ENCODE results near the gene NRCAM. TPM values are rescaled to one million over a fixed set of nuclear protein-coding genes. Genes with fewer than 3 reads are reported as not detected.

Gene NRCAM
- total RNA-seq, 2 experiments from 2014 or later = 3.4 to 7.0 TPM

DNA sequence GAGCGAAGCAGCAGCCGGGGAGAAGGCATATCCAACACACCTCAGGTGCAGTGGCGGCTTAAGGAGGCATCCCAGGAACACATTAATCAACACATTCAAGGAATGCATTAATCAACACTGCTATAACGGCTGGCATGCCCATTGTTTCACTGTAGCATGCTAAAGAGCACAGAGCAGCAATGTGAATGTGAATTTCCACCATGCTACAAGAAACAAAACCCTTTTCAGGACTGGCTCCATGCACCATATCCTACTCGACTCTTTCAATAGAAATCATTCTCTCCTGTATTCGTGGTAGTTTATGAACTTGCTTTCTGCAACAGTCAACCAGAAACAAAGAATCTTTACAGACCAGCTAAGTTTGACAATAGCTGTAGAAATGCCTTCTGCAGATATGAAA, 149.0 kb downstream of the NRCAM start:
- no peak for ATAC-seq (ENCODE audit: poor library complexity)

DNA sequence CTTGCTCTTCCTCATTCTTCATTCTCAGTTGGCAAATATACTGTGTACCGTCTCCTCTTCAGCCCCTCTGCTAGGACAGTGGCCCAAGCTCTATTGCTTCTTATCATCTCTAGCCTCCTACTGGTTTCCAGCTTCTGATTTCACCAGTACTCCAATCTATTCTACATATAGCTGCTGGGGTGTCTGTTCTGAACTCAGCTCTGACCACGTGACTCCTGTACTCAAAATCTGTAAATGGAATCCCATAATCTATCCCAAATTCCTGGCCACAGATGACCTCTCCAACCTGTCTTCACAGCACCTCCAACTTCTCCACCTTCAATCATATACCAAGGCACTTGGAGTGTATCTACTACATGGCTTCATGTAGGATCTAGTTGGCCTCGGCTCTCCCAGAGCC, 152.9 kb downstream of the NRCAM start:
- CTCF ChIA-PET = no interaction called here
- no peak overlapping the region for H3K27ac Mint-ChIP-seq
- Histone ChIP-seq H3K9me3 (ENCODE audit: control insufficient read depth in 1 of 2, insufficient read depth in 1 of 2, low read length in 2 of 2) (no peaks in the 10 kb centered on the region), H3K4me3 (ENCODE audit: low read length) (no peak overlapping the region), H3K27ac (ENCODE audit: low read depth in 1 of 2, low read length in 2 of 2) (no peak overlapping the region), H3K27me3 (ENCODE audit: control insufficient read depth in 1 of 2, insufficient read depth in 2 of 2, low read length in 2 of 2) (no peaks in the 10 kb centered on the region), H3K36me3 (ENCODE audit: insufficient read depth, low read length) (no peaks in the 10 kb centered on the region), H3K4me1 (ENCODE audit: insufficient read depth, low read length) (no peaks in the 10 kb centered on the region)
- intact Hi-C loops (cut with DNase I, micrococcal nuclease) = no loop called here
- POLR2A ChIA-PET = no interaction called here
- H3K36me3 Mint-ChIP-seq (ENCODE audit: low read depth) = no peaks in the 10 kb centered on the region
- DNase-seq (no peak), ATAC-seq (ENCODE audit: poor library complexity) (no peak)
- no peaks in the 10 kb centered on the region for H3K9me3 Mint-ChIP-seq
- H3K4me3 Mint-ChIP-seq = no peak overlapping the region
- no peaks in the 10 kb centered on the region for H3K4me1 Mint-ChIP-seq (ENCODE audit: low read depth)
- TF ChIP-seq, protein P1, sequence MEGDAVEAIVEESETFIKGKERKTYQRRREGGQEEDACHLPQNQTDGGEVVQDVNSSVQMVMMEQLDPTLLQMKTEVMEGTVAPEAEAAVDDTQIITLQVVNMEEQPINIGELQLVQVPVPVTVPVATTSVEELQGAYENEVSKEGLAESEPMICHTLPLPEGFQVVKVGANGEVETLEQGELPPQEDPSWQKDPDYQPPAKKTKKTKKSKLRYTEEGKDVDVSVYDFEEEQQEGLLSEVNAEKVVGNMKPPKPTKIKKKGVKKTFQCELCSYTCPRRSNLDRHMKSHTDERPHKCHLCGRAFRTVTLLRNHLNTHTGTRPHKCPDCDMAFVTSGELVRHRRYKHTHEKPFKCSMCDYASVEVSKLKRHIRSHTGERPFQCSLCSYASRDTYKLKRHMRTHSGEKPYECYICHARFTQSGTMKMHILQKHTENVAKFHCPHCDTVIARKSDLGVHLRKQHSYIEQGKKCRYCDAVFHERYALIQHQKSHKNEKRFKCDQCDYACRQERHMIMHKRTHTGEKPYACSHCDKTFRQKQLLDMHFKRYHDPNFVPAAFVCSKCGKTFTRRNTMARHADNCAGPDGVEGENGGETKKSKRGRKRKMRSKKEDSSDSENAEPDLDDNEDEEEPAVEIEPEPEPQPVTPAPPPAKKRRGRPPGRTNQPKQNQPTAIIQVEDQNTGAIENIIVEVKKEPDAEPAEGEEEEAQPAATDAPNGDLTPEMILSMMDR (IDR thresholded peaks at IDR 0.05) = no peak
- peaks cover 8% of the 10 kb centered on the region for H3K27me3 Mint-ChIP-seq

More for the DNA sequence above, 149.0 kb downstream of the NRCAM start:
- no peaks in the 10 kb centered on the region for H3K36me3 ChIP-seq (ENCODE audit: insufficient read depth, low read length)
- no peak overlapping the region for H3K27ac ChIP-seq (ENCODE audit: low read depth in 1 of 2, low read length in 2 of 2)
- CTCF ChIA-PET = no interaction called here
- no peaks in the 10 kb centered on the region for H3K9me3 ChIP-seq (ENCODE audit: control insufficient read depth in 1 of 2, insufficient read depth in 1 of 2, low read length in 2 of 2)
- no peak for DNase-seq
- Mint-ChIP-seq H3K4me3 (no peak overlapping the region), H3K9me3 (no peaks in the 10 kb centered on the region), H3K27me3 (peaks cover 3% of the 10 kb centered on the region), H3K36me3 (ENCODE audit: low read depth) (no peaks in the 10 kb centered on the region), H3K27ac (no peak overlapping the region), H3K4me1 (ENCODE audit: low read depth) (no peaks in the 10 kb centered on the region)
- no peaks in the 10 kb centered on the region for H3K4me1 ChIP-seq (ENCODE audit: insufficient read depth, low read length)
- no peaks in the 10 kb centered on the region for H3K27me3 ChIP-seq (ENCODE audit: control insufficient read depth in 1 of 2, insufficient read depth in 2 of 2, low read length in 2 of 2)
- TF ChIP-seq, protein P1 (IDR thresholded peaks at IDR 0.05) = no peak
- POLR2A ChIA-PET = no interaction called here
- intact Hi-C loops (cut with DNase I, micrococcal nuclease) = no loop called here
- H3K4me3 ChIP-seq (ENCODE audit: low read length) = no peak overlapping the region

DNA sequence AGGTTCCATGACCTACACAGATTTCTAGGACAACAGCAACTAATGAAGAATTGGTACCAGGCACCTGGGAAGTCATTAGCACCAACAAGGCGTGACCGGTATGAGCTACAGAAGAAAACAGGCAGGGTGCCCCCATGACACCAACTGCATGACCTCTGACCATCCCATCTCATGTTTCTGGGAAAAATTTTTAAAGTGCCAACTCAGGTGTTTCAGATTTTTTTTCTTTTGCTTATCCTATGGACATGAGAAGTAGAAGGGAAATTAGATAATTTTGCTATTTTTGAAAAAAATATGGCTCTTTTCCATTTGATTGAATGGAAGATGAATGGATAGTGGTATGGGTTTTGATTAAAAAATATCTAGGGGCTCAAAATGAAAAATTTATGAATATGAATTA, 154.8 kb downstream of the NRCAM start:
- no peaks in the 10 kb centered on the region for H3K36me3 ChIP-seq (ENCODE audit: insufficient read depth, low read length)
- ATAC-seq (ENCODE audit: poor library complexity) (no peak), DNase-seq (no peak)
- POLR2A ChIA-PET = no interaction called here
- intact Hi-C loops (cut with DNase I, micrococcal nuclease) = no loop called here
- Mint-ChIP-seq H3K4me3 (no peak overlapping the region), H3K36me3 (ENCODE audit: low read depth) (no peaks in the 10 kb centered on the region), H3K9me3 (no peaks in the 10 kb centered on the region), H3K4me1 (ENCODE audit: low read depth) (no peaks in the 10 kb centered on the region), H3K27me3 (peaks cover 8% of the 10 kb centered on the region), H3K27ac (no peak overlapping the region)
- H3K4me3 ChIP-seq (ENCODE audit: low read length) = no peak overlapping the region
- no peak overlapping the region for H3K27ac ChIP-seq (ENCODE audit: low read depth in 1 of 2, low read length in 2 of 2)
- H3K4me1 ChIP-seq (ENCODE audit: insufficient read depth, low read length) = no peaks in the 10 kb centered on the region
- H3K9me3 ChIP-seq (ENCODE audit: control insufficient read depth in 1 of 2, insufficient read depth in 1 of 2, low read length in 2 of 2) = no peaks in the 10 kb centered on the region
- TF ChIP-seq, protein P1 (IDR thresholded peaks at IDR 0.05) = no peak
- CTCF ChIA-PET = no interaction called here
- H3K27me3 ChIP-seq (ENCODE audit: control insufficient read depth in 1 of 2, insufficient read depth in 2 of 2, low read length in 2 of 2) = no peaks in the 10 kb centered on the region
